Peyer's patch (tissue), 4 donors: ENCODE measurements around the gene U2AF1L4. TPM values are rescaled to one million over a fixed set of nuclear protein-coding genes. Genes with fewer than 3 reads are reported as not detected.

ENCODE experiments used
- DNase-seq, 3 donors: peaks; one replicate each; pipeline ENCODE4 v3.0.0-alpha.2; 2017 to 2019
- H3K27ac ChIP-seq, 4 donors: fragments of 200-600 bp; sonication (generic); one replicate each; pipeline ENCODE4 v1.5.1; 2016 to 2019
- H3K27me3 ChIP-seq, 2 donors: fragments of 200-600 bp; sonication (generic); one replicate each; pipeline ENCODE4 v1.5.1; 2019
- H3K36me3 ChIP-seq, 3 donors: fragments of 200-600 bp; sonication (generic); one replicate each; pipeline ENCODE4 v1.5.1; 2016 to 2019
- H3K4me1 ChIP-seq, 4 donors: fragments of 200-600 bp; sonication (generic); one replicate each; pipeline ENCODE4 v1.5.1; 2016 to 2019
- H3K4me3 ChIP-seq, 4 donors: fragments of 200-600 bp; sonication (generic); 1 replicate in 3 of 4; 2 replicates in 1 of 4; pipeline ENCODE4 v1.5.1; 2016 to 2019; ENCODE audit warnings: mild to moderate bottlenecking in 1 of 4
- H3K9me3 ChIP-seq, 4 donors: fragments of 200-600 bp; sonication (generic); one replicate each; pipeline ENCODE4 v1.5.1; 2016 to 2019; ENCODE audit warnings: mild to moderate bottlenecking in 1 of 4
- CTCF ChIP-seq, 6 experiments: fragments of 450-650 bp in 4 of 6; fragments of 200-600 bp in 2 of 6; sonication (generic) in 1 of 6; IDR thresholded peaks; one replicate each; pipeline ENCODE4 v1.5.1; 2017 to 2019; ENCODE audit warnings: antibody characterized with exemption in 6 of 6, mild to moderate bottlenecking in 3 of 6, moderate library complexity in 1 of 6
- POLR2A ChIP-seq, 2 donors: fragments of 450-650 bp; IDR thresholded peaks; one replicate each; pipeline ENCODE4 v1.5.1; 2017; ENCODE audit warnings: antibody characterized with exemption in 2 of 2, mild to moderate bottlenecking in 2 of 2, moderate library complexity in 2 of 2
- total RNA-seq, 4 donors: library from RNA; depleted of rRNA; stranded (reverse); fragments of >200 nt; gene quantifications; one replicate each; pipeline ENCODE4 v1.1.0, GENCODE V29; 2016

U2AF1L4 gene
- 10 to 100 TPM; 14.5 to 70.5 (median 34.6) TPM for total RNA-seq

- peak within 1 kb of the TSS; percentile 98 to 100 (median 98) for H3K27ac ChIP-seq
- peak; percentile 95 to 99 (median 96) for DNase-seq
- H3K9me3 ChIP-seq: no peaks in the 10 kb centered on the region
- peaks cover 3 to 37% (median 24%) of the 10 kb centered on the region in 4 donors for H3K4me1 ChIP-seq
- peak within 1 kb of the TSS; percentile 63 to 93 (median 78) for H3K4me3 ChIP-seq
- no peaks in the 10 kb centered on the region for H3K27me3 ChIP-seq
- TF ChIP-seq POLR2A (IDR thresholded peaks at IDR 0.05) (peak in 1 of 2 donors; percentile 47), CTCF (IDR thresholded peaks at IDR 0.05) (peak in 1 of 6 experiments; percentile 18)
- peaks cover 0 to 5% (median 0%) of the 10 kb centered on the region in 3 donors for H3K36me3 ChIP-seq
Measured at GRCh38 chr19:35745328-35746086, at the start of gene U2AF1L4, which contains the start of gene PSENEN. U2AF1L4 (minus strand) TSS chr19:35745418; CDS start chr19:35745391, 27 bp downstream. PSENEN (plus strand) TSS chr19:35745651; CDS start chr19:35745931, 280 bp downstream.

GRCh38 chr19:35793381-35794165 lies 48.4 kb upstream of the U2AF1L4 start:
- no peaks in the 10 kb centered on the region for H3K9me3 ChIP-seq
- DNase-seq: peak in 1 of 3 donors; percentile 66
- H3K4me1 ChIP-seq: no peaks in the 10 kb centered on the region
- no peak overlapping the region for H3K27ac ChIP-seq
- TF ChIP-seq CTCF (IDR thresholded peaks at IDR 0.05) (no peak), POLR2A (IDR thresholded peaks at IDR 0.05) (no peak)
- H3K27me3 ChIP-seq: no peaks in the 10 kb centered on the region
- no peaks in the 10 kb centered on the region for H3K36me3 ChIP-seq
- H3K4me3 ChIP-seq: no peak overlapping the region

GRCh38 chr19:35792888-35793287 lies 47.7 kb upstream of the U2AF1L4 start:
- no peak for TF ChIP-seq CTCF (IDR thresholded peaks at IDR 0.05)
- no peak for TF ChIP-seq POLR2A (IDR thresholded peaks at IDR 0.05)
- no peaks in the 10 kb centered on the region for H3K27me3 ChIP-seq
- H3K9me3 ChIP-seq: no peaks in the 10 kb centered on the region
- no peak overlapping the region for H3K27ac ChIP-seq
- no peak overlapping the region for H3K4me3 ChIP-seq
- DNase-seq: no peak
- no peaks in the 10 kb centered on the region for H3K36me3 ChIP-seq
- no peaks in the 10 kb centered on the region for H3K4me1 ChIP-seq

- Histone ChIP-seq H3K36me3 (no peaks in the 10 kb centered on the region), H3K27ac (no peak overlapping the region), H3K4me3 (no peak overlapping the region), H3K4me1 (no peaks in the 10 kb centered on the region), H3K27me3 (no peaks in the 10 kb centered on the region), H3K9me3 (no peaks in the 10 kb centered on the region)
- TF ChIP-seq POLR2A (IDR thresholded peaks at IDR 0.05): no peak
- no peak for DNase-seq
Measured at GRCh38 chr19:35792312-35792711, 47.1 kb upstream of the U2AF1L4 start.

GRCh38 chr19:35791814-35792279 lies 46.6 kb upstream of the U2AF1L4 start:
- no peak overlapping the region for H3K27ac ChIP-seq
- no peak overlapping the region for H3K4me3 ChIP-seq
- no peaks in the 10 kb centered on the region for H3K4me1 ChIP-seq
- no peaks in the 10 kb centered on the region for H3K27me3 ChIP-seq
- TF ChIP-seq CTCF (IDR thresholded peaks at IDR 0.05) (no peak), POLR2A (IDR thresholded peaks at IDR 0.05) (no peak)
- no peaks in the 10 kb centered on the region for H3K9me3 ChIP-seq
- DNase-seq: no peak
- no peaks in the 10 kb centered on the region for H3K36me3 ChIP-seq
